Mammary epithelial cell (primary cell): ENCODE data around the gene DMAC2L.

Source experiments
- CTCF ChIP-seq, 2 donors: IDR thresholded peaks in 1 of 2; conservative IDR thresholded peaks in 1 of 2; 2 replicates each; pipeline ENCODE4 v1.5.1; 2011 to 2012; ENCODE audit warnings: inconsistent platforms in 2 of 2, low read length in 2 of 2, mild to moderate bottlenecking in 2 of 2, control low read depth in 1 of 2, low read depth in 1 of 2; ENCODE audit not compliant: insufficient read depth in 1 of 2; ENCODE audit errors: extremely low read depth in 1 of 2
- EZH2 ChIP-seq: IDR thresholded peaks from 2 replicates; pipeline ENCODE4 v1.6.1; 2012; ENCODE audit warnings: low read length, inconsistent platforms, borderline replicate concordance

DNA sequence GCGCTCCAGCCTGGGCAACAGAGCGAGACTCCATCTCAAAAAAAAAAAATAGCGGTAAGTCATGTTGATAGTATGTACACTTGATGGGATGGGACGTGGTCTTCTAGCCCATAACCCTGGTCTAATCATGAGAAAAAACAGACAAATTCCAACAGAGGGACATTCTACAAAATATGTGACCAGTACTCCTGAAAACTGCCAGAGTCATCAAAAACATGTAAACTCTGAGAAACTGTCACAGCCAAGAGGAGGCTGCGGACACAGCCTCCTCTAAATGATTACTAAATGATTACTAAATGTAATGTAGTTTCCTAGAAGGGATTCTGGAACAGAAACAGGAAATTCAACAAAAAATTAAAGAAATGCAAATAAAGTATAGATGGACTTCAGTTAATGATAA lies 63.6 kb downstream of the DMAC2L start:
- TF ChIP-seq EZH2 = no peak
- no peak for TF ChIP-seq CTCF (conservative IDR thresholded peaks at IDR 0.05 in 1 of 2, IDR thresholded peaks at IDR 0.05 in 1 of 2; ENCODE audit: extremely low read depth in 1 of 2, insufficient read depth in 1 of 2, low read depth in 1 of 2, low read length in 2 of 2)
